GM10248 (cell line): ENCODE data around the gene MRPL1.

ENCODE experiments used
- CTCF ChIA-PET: fragments of 300-600 bp; sonication (Branson Sonifier 250); formaldehyde crosslinking; extraction: SDS; loops from one replicate; lab custom pipeline; 2021; ENCODE audit warnings: antibody characterized with exemption; lab: Yijun Ruan, JAX
- POLR2A ChIA-PET: fragments of 350-650 bp; sonication (Branson Sonifier 250); formaldehyde crosslinking; extraction: SDS; loops from one replicate; lab custom pipeline; 2020; ENCODE audit warnings: antibody characterized with exemption; lab: Yijun Ruan, JAX
- DNase-seq: peaks from one replicate; pipeline ENCODE4 v3.0.0; 2012; ENCODE audit errors: extremely low spot score
- TF ChIP-seq, protein P1 (sequence below): IDR thresholded peaks from 2 replicates; pipeline ENCODE4 v1.5.1; 2012; ENCODE audit warnings: mild to moderate bottlenecking, low read depth; ENCODE audit errors: extremely low read depth, missing control alignments, control extremely low read depth

MRPL1 gene

GRCh38 chr4:77877771-77878565 lies 15.3 kb downstream of the MRPL1 start:
- POLR2A ChIA-PET = no interaction called here
- CTCF ChIA-PET = interaction anchor here (1.1 to 4.5 kb wide), 5 partner anchors 10 to 53 kb away, joined by 3 to 16 read pairs (median 5); partner anchors contain the start of gene MRPL1
- TF ChIP-seq, protein P1, sequence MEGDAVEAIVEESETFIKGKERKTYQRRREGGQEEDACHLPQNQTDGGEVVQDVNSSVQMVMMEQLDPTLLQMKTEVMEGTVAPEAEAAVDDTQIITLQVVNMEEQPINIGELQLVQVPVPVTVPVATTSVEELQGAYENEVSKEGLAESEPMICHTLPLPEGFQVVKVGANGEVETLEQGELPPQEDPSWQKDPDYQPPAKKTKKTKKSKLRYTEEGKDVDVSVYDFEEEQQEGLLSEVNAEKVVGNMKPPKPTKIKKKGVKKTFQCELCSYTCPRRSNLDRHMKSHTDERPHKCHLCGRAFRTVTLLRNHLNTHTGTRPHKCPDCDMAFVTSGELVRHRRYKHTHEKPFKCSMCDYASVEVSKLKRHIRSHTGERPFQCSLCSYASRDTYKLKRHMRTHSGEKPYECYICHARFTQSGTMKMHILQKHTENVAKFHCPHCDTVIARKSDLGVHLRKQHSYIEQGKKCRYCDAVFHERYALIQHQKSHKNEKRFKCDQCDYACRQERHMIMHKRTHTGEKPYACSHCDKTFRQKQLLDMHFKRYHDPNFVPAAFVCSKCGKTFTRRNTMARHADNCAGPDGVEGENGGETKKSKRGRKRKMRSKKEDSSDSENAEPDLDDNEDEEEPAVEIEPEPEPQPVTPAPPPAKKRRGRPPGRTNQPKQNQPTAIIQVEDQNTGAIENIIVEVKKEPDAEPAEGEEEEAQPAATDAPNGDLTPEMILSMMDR = no peak
- DNase-seq = no peak

- no peak for DNase-seq
- ChIA-PET POLR2A (no interaction called here), CTCF (interaction anchor here (0.8 to 4.5 kb wide), 4 partner anchors 12 to 48 kb away, joined by 3 to 16 read pairs (median 5); no protein-coding TSS in a partner anchor)
- TF ChIP-seq, protein P1 = no peak
These were observed 18.2 kb downstream of the MRPL1 start for GRCh38 chr4:77880784-77881183.

DNA sequence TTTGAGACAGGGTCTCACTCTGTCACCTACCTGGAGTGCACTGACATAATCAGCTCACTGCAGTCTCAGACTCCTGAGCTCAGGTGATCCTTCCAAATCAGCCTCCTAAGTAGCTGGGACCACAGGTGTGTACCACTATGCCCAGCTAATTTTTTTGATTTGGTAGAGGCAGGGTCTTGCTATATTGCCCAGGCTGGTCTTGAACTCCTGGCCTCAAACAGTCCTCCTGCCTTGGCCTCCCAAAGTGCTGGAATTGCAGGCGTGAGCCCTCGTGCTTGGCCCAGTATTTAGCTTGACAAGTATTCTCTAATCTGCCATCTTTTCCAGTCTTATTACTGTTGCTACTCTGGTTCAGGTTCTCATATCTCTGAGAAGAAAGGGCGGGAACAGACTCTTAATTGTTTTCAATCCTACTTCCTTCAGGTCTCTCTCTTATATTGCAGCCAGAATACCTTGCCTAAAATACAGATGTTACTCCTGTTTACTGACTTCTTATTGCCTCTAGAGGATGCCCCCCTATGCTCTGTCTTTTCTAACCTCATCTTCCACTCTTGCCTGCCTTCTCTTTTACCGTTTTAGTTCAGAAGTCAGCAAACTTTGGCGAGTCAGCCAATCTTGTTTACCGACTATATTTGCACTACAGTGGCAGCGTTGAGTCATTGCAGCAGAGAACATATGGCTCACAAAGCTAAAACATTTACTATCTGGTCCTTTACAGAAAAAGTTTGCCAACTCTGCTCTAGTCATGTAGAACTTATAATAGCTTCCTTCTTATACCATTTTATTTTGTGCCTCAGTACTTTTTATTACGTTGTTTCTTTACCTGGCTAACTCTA lies 19.0 kb downstream of the MRPL1 start:
- TF ChIP-seq, protein P1 = no peak
- no peak for DNase-seq
- POLR2A ChIA-PET = no interaction called here
- CTCF ChIA-PET = interaction anchor here (1.8 to 4.5 kb wide), 2 partner anchors 11 to 13 kb away, joined by 7 to 16 read pairs; no protein-coding TSS in a partner anchor

DNA sequence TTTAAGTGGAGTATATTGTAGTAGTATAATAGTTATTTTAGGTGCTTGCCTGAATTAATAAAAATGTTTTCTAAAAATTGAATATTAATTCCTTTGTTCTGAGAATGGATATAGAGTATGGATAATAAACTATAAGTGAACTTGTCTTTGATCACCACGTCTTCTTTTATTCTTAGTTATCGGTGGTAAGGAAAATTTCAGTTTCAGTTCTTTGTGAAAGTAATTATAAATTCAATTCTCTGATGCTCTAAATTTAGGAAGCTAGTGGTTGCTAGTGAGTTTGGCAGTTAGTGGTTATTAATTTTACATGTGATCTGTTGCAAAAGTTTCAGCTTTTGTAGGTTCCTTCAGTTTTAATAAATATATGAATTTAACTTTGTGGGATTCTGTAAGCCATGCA lies 30.8 kb downstream of the MRPL1 start:
- TF ChIP-seq, protein P1 = no peak
- ChIA-PET CTCF (interaction anchor here (0.9 to 3.2 kb wide), 3 partner anchors 12 to 147 kb away, joined by 3 to 16 read pairs (median 7); no protein-coding TSS in a partner anchor), POLR2A (no interaction called here)
- no peak for DNase-seq

GRCh38 chr4:77899607-77900006 lies 37.0 kb downstream of the MRPL1 start:
- POLR2A ChIA-PET = no interaction called here

More at GRCh38 chr4:77899607-77900006, 37.0 kb downstream of the MRPL1 start:
- CTCF ChIA-PET = interaction anchor here (0.9 to 1.4 kb wide), 2 partner anchors 12 to 29 kb away, joined by 3 to 5 read pairs; no protein-coding TSS in a partner anchor
- DNase-seq = no peak
- TF ChIP-seq, protein P1 = no peak
